Measurements from ENCODE around the gene NEAT1.
A peak's percentile ranks its signal among the peaks of the same experiment; 100 is the strongest.
"Not testable (repeated sequence)": the region's sequence is repeated elsewhere in the genome, so short reads cannot be mapped to it uniquely, and the experiment has no call there.

The NEAT1 gene

GRCh38 chr11:65435411-65435931 is 12.9 kb downstream of the NEAT1 start:
- DNase-seq, result no peak

GRCh38 chr11:65435981-65436411 is 13.4 kb downstream of the NEAT1 start:
- no peak for DNase-seq

DNA sequence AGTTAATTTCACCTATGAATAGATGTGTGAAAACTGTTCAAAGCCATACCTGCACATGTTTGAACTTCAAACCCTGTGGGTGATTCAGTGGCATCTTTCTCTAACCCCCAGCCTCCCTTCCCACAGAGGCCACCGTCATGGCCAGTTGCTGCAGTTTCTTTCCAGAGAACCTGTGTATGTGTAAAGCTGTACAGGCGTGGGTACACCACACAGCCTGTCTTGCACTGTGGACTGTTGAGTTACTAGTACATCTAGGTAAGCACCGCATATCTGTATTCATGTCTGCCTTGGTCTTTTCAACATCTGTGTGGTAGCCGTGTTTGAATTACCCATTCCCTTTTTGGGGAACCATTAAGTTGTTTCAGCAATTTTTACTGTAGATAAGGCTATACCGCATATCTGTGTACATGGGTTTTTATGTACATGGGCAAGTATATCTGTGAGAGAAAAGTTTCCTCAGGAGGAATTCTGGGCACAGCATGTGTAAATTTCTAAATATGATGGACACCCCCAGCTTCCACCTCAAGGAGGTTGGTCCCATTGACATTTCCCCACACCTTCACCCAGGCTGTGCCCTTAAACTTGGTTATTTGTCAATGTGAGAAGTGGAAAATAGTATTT is 13.9 kb downstream of the NEAT1 start:
- no peak for DNase-seq

GRCh38 chr11:65437436-65438227 is 15.0 kb downstream of the NEAT1 start:
- DNase-seq, result no peak

- DNase-seq, result no peak
These were observed 15.9 kb downstream of the NEAT1 start for GRCh38 chr11:65438257-65439151.

- no peak for DNase-seq
These were observed 17.0 kb downstream of the NEAT1 start for GRCh38 chr11:65439331-65440181.

DNA sequence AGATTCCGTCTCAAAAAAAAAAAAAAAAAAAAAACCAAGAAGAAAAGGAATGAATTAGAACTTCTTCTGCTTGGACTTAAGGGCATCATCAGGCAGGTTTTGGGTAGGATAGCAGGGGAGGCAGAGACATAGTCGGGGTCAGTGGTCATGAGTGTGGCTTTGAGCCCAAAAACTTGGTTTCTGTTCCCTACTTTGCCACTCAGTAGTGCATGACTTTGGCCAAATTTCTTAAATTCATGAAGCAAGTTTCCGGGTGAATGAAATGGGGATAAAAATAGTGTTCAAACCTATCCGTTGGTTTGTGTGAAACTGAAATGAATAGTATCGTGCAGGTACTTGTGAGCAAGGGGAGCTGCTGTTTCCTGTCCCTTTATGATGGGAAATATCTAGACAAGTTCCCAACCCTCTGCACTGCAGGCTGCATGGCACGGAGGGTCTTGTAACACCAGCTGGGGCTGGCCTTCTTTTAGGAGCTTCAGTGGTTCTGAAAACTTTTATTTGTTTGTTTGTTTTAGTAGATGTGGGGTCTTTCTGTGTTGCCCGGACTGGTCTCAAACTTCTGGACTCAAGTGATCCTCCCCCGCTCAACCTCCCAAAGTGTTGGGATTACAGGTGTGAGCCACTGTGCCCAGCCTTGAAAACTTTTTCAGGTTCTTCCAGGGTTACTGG is 18.4 kb downstream of the NEAT1 start:
- DNase-seq, result no peak

GRCh38 chr11:65442842-65443331 is 20.3 kb downstream of the NEAT1 start:
- DNase-seq, result no peak

GRCh38 chr11:65444314-65445051 is 21.9 kb downstream of the NEAT1 start:
- peak; percentile 47 for DNase-seq

GRCh38 chr11:65445101-65445603 is 22.6 kb downstream of the NEAT1 start:
- no peak for DNase-seq

- DNase-seq, result peak; percentile 38
These were observed 23.2 kb downstream of the NEAT1 start for GRCh38 chr11:65445604-65446445.

- no peak for DNase-seq
These were observed 24.1 kb downstream of the NEAT1 start for GRCh38 chr11:65446446-65447277.

- DNase-seq, result no peak
These were observed 25.4 kb downstream of the NEAT1 start for GRCh38 chr11:65448074-65448417.

DNA sequence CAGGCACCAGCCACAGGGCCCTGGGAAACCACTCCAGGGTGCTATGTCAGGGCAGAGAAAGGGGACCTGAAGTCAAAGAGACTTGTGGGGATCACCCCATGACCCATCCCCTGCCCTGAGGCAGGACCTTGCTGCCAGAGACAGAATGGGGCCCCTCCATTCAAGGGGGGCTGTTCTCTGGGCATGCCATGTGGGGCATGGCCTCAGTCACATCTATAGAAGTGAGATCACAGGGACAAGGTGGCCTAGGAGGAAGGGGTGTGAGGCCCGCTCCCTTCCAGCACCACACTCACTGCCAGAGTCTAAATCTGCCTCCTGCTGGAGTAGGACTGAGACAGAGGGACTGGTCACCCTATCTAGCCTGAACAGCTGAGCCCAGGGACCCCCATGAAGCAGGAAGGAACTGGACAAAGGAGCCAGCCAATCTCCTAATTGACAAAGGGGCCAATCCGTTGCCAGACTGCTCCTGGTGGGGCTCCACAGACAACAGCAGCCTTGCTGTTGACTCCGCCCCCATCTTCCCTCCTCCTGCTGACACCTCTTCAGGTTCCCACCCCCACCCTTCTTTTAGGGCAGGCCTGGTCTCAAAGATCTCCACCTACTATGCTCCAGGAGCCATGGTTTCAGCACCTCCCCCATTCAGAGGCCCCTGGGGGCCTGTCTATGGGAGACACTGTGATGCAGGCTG is 26.0 kb downstream of the NEAT1 start:
- DNase-seq, result no peak

- not testable (repeated sequence) for DNase-seq
These were observed 28.7 kb downstream of the NEAT1 start for GRCh38 chr11:65451301-65451700.

DNA sequence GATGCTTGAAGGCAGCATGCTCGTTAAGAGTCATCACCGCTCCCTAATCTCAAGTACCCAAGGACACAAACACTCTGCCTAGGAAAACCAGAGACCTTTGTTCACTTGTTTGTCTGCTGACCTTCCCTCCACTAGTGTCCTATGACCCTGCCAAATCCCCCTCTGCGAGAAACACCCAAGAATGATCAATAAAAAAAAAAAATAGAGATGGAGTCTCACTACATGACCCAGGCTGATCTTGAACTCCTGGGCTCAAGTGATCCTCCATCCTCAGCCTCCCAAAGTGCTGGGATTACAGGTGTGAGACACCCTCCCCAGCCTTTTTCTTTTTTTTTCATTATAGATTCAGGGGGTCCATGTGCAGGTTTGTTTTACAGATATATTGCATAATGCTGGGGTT is 29.7 kb downstream of the NEAT1 start:
- DNase-seq, result not testable (repeated sequence)

DNA sequence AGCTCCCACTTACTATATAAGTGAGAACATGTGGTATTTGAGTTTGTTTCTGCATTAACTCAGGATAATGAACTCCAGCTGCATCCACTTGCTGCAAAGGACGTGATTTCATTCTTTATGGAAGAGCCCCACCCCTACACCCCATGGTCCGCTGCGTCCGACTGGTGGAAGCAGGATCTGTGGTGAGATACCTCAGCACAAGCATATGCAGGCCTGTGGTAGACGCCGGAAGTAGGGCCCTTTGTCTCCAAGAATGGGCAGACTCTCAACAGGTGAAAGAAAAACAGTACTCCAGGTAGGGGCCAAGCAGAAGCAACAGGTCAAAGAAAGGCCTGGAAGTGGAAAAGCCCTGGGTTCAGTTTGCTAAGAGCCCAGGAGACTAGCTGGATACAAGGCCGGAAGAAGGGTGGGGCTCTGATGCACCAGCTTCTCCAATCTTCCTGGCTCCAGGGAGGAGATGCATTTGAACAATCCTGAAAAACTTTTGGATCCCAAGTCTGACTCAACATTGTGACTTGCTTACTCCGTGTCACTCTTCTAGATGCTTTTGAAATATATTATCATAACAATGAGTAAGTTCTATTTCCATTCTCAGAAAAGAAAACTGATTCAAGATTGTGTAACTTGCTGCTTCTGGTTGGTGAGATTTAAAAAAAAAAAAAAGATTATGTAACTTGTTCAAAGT is 30.4 kb downstream of the NEAT1 start:
- peak; percentile 72 for DNase-seq

Data from left hindlimb (tissue), 1 donor.